Loucy (cell line): ENCODE measurements around the gene RFX6.

ENCODE experiments used
- CTCF ChIP-seq: fragments of 200-600 bp; sonication (generic); conservative IDR thresholded peaks from 2 replicates; pipeline ENCODE4 v1.5.1; 2014; ENCODE audit warnings: mild to moderate bottlenecking, antibody characterized with exemption, low read length
- EZH2phosphoT487 ChIP-seq: fragments of 200-600 bp; IDR thresholded peaks from 2 replicates; pipeline ENCODE4 v1.6.1; 2018; ENCODE audit warnings: antibody characterized with exemption, mild to moderate bottlenecking, moderate library complexity, borderline replicate concordance

GRCh38 chr6:116948533-116949304 is 71.7 kb downstream of the RFX6 start:
- TF ChIP-seq CTCF (no peak), EZH2phosphoT487 (no peak)
